ENCODE measurements around the gene PCTP. TPM values are rescaled to one million over a fixed set of nuclear protein-coding genes. Genes with fewer than 3 reads are reported as not detected.

PCTP gene
- total RNA-seq, 8 experiments from 2014 or later, result 4.6 to 21.0 (median 13.0) TPM

GRCh38 chr17:55820675-55821074, 69.8 kb downstream of the PCTP start:
- Histone ChIP-seq H3K4me3 (no peak overlapping the region), H3K4me1 (replicated peaks in 1 of 2) (no peaks in the 10 kb centered on the region), H3K27ac (no peak overlapping the region)
- no peak for ATAC-seq (replicated peaks in 6 of 8)
- in situ Hi-C loops (cut with MboI; ENCODE audit: low pct_unique_long_range_greater_than_20kb in 2 of 9, low sequenced_read_pairs in 9 of 9, unreplicated experiment in 9 of 9), result no loop called here

GRCh38 chr17:55822028-55822427, 71.2 kb downstream of the PCTP start:
- Histone ChIP-seq H3K4me3 (no peak overlapping the region), H3K4me1 (replicated peaks in 1 of 2) (no peaks in the 10 kb centered on the region), H3K27ac (no peak overlapping the region)
- in situ Hi-C loops (cut with MboI; ENCODE audit: low pct_unique_long_range_greater_than_20kb in 2 of 9, low sequenced_read_pairs in 9 of 9, unreplicated experiment in 9 of 9), result no loop called here
- ATAC-seq (replicated peaks in 6 of 8), result no peak
- WGBS, 10 experiments, result 0 to 100% (median 80%) methylated on average over 1 to 4 of the region's 4 CpGs; no CpG with 5 or more reads in 1 of the 10 experiments

GRCh38 chr17:55825213-55825612, 74.4 kb downstream of the PCTP start:
- H3K4me1 ChIP-seq (replicated peaks in 1 of 2), result peaks cover 5 to 8% of the 10 kb centered on the region in 2 donors
- WGBS, 10 experiments, result 0 to 71% (median 60%) methylated on average over 1 to 2 of the region's 2 CpGs; no CpG with 5 or more reads in 2 of the 10 experiments
- peak in 1 of 8 experiments; percentile 21 for ATAC-seq (replicated peaks in 6 of 8)
- in situ Hi-C loops (cut with MboI; ENCODE audit: low pct_unique_long_range_greater_than_20kb in 2 of 9, low sequenced_read_pairs in 9 of 9, unreplicated experiment in 9 of 9), result loop anchor here in 2 of 9 experiments (25.0 kb wide), 3 partner anchors 287 to 887 kb away; no protein-coding TSS in a partner anchor
- no peak overlapping the region for H3K4me3 ChIP-seq
- no peak overlapping the region for H3K27ac ChIP-seq

Other genes starting within 250 kb of the PCTP start
- under 1 TPM in 3 of 8 experiments, not detected in 5; 0.09 to 0.85 (median 0.21) TPM for gene SMIM36, start 239.6 kb upstream of the PCTP start, total RNA-seq
- gene TMEM100, start 28.2 kb upstream of the PCTP start, total RNA-seq, result 10 to 100 TPM in 4 of 8 experiments, under 1 TPM in 4; 0.09 to 40.5 (median 6.1) TPM